ENCODE measurements around the gene THPO. TPM values are rescaled to one million over a fixed set of nuclear protein-coding genes. Genes with fewer than 3 reads are reported as not detected.
A peak's percentile ranks its signal among the peaks of the same experiment; 100 is the strongest.

The THPO gene
- total RNA-seq, 1 donor from 2014 or later = under 0.01 TPM

DNA sequence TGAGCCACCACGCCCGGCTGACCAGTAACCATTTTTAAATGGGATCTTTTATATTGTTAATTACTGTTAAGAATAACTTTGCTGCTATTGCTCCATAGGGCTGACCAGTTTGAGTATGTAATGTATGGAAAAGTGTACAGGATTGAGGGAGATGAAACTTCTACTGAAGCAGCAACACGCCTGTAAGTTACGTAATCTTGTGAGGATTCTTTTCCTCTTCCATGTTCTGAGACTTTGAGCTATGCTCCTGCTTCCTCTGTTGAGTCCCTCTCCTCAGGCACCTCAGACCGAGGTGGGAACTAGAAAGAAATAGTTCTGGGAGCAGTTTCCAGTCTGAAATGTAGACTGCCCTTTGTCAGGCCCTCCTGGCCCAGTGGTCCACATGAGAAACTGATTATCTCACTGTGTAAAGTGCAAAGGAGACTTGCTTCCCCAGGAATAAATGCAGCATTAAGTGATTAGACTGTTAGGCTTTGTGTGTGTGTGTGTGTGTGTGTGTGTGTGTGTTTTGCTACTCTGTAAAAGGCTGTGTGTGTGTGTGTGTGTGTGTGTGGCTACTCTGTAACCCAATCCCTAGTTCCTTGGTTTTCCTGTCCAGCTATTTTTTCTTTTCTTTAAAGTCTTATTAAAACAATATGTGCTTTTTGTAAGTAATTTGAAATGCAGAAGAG, 11.3 kb downstream of the THPO start:
- peak in 1 of 2 donors; percentile 55 for DNase-seq (ENCODE audit: low read depth in 2 of 2)

DNA sequence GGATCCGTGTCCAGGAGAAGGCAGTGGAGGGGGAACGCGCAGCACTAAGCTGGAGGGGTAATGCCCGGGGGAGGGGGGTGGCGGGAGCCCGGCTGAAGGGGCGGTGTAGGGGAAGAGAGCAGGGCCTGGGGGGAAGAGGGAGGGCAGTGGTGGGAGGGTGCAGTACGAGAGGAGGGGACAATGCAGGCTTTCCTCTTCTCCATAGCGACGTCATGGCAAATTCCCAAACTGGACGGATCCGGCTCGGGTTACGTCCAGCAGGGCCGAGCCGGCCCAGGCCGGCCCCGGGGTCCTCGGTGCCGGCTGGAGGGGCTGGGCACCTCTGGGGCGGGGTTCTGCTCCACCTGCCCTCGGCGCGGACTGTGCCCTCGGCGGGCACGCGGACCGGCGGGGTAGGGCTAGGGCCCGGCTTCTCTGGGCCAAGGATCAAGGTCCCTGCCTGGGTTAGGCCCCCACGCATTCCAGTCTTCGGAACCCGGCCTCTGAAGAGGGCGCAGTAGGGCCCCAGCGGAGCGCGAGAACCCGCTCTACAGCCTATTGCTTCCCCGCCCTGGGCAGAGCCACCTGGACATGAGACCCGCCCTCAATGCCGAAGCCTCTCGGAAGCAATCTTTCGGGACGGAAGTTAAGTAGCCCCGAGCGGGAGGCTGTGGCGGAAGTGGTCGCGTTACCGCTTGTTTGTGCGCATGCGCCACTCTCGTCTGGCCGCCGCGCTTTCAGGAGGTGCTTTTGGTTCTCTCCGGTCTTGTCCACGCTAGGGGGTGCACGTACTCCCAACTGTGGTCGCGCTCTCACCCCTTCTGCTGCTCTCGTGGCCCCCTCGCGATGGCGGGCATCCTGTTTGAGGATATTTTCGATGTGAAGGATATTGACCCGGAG, 15.1 kb downstream of the THPO start:
- peak; percentile 94 to 97 for DNase-seq (ENCODE audit: low read depth in 2 of 2)

DNA sequence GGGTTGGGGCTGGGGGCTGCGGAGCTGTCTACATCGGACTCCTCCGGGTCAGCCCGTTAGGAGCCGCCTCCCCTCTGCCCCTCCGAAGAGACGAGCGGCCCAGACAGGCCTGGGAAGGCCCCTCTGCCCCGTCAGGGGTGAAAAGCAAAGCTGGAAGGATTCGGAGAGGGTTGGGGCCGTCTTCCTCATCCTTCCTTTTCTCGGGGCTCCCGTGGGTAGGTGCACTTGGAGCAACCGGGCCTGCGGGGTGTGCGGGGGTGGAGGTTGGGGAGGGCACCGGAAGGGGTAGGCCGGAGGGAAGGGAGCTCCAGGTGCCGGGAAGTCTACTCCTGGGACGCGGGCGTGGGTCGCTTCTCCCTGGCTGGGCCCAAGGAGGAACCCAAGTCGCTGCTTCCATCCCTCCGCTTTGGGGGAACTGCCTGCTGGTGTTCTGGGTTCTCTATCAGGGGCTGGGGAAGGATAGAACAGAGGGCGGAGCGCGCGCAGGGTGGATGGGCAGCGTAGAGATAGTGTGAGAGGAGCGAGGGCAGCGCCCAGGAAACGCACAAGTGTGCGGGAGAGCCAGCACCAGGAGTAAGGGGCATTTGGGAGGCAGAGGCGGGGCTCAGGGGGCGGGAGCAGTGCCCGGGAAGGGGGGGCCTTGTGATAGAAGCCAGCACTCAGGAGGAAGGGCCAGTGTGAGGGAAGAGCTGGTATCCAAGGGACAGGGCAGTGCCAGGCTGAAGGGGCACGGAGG, 15.9 kb downstream of the THPO start:
- no peak for DNase-seq (ENCODE audit: low read depth in 2 of 2)

DNA sequence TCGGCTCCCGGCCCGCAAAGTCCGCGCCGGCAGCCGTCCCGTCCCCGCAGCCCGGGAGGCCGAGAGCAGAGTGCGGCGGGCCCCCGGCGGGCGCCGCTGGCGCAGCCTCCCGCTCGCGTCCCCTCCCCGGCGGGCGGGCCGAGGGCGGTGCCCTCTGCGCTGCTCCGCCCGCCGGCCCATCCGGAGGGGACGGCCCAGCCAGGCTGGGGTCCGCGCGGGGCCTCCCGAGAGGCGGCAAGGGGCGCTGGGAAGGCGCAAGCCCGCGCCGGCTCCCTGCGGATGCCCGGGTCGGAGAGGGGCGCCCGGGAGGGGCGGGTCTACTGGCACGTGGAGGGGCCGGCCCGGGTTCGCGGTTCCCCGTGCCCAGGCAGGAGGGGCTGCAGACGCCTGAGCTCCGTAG, 16.5 kb downstream of the THPO start, which contains the start of the genes CLCN2 and POLR2H:
CLCN2 (minus strand) TSS at position 74 of the 400 bp plus-strand sequence. CDS start 126 bp downstream, outside the sequence.
POLR2H (plus strand) TSS at position 179 of the 400 bp plus-strand sequence. CDS start 1,783 bp downstream, outside the sequence.
- peak in 1 of 2 donors; percentile 61 for DNase-seq (ENCODE audit: low read depth in 2 of 2)

GRCh38 chr3:184360929-184361531, 17.0 kb downstream of the THPO start:
- DNase-seq (ENCODE audit: low read depth in 2 of 2) = no peak

DNA sequence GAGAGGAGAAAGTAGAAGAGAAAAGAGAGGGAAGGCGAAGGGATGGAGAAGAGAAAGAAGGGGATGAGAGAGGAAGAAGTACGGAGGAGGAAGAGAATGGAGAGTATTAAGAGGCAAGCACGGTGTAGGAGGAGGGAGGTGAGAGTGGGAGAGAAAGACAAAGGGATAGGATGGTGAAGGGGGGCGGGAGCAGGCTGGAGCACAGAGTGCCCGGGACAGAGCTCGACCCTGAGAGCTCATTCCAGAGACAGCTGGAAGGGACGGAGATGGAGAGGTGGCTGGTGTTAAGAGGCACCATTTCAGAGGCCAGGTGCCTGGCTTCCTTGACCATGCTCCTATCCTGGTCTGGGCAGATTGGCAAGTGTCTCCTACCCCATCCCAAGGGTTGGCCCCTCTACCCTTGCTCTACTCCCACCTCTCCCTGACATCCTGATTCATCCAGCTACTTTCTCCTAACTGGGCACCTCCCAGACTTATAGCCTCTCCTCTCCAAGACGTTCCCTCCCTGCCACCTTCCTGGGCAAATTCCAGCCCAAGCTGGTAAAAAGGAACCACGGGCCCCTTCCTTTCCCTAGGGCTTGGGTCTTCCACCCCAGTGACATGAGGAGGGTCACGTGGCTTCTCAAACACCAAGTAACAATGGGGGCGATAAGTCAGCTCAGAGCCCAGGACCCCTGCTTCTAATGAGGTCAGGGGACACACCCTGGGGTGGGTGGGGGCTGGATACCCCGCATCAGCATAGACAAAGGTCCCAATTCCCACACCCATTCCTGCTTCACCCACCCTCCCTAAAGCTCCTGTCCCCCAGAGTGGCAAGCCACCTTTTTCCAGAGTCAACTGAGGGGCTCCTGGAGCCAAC, 17.7 kb downstream of the THPO start:
- no peak for DNase-seq (ENCODE audit: low read depth in 2 of 2)

- DNase-seq (ENCODE audit: low read depth in 2 of 2) = no peak
Measured at GRCh38 chr3:184359610-184360009, 18.4 kb downstream of the THPO start.

DNA sequence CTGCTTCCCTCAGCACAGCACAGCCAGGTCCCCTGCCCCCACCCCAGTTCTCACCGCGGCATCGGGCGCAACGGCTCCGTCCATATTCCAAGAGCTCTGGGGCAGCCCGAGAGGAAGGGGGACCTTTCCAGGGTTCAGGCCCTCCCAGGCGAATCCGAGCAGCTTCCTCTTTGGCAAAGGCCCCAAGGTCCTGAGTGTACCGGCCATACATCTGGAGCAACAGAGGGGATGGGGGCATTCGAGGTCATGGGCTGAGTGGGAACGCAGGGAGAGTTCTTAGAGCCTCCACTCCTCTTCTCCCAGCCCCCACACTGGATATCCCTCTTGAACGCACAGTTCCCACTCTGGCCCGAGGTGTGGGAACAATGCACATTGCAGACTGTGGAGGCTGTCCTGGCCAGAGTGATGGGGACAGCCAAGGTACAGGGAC, 19.1 kb downstream of the THPO start:
- no peak for DNase-seq (ENCODE audit: low read depth in 2 of 2)

DNA sequence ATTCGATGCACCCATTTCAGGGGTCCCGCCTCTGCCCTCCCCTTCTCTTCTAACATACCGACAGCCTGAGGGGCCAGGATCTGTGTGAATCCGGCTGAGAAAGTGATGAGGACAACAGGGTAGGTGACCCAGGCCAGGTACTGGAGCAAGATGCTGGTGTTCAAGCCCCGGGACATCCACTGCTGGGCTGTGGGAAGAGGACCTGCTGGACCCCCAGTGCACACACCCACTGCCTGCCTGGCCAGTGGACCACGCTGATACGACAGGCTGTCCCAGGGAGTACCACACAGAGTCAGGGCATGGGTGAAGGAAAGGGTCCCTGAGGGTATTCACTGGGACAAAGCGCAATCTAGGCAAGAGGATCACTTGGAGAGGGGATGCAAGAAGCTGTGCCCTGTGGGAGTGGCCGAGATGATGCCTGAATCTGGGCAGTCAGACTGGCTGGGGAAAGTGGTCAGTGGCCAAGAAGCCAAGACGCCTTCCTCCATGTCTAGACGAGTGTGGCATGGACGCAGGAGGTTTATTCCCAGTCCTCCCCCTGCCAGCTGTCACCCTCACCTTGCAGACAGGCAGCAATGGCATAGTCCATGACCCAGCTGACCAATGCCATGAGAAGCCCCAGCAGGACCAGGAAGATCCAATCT, 19.8 kb downstream of the THPO start:
- no peak for DNase-seq (ENCODE audit: low read depth in 2 of 2)

GRCh38 chr3:184357248-184358123, 20.5 kb downstream of the THPO start:
- DNase-seq (ENCODE audit: low read depth in 2 of 2) = no peak

GRCh38 chr3:184355261-184356040, 22.6 kb downstream of the THPO start:
- DNase-seq (ENCODE audit: low read depth in 2 of 2) = no peak

- no peak for DNase-seq (ENCODE audit: low read depth in 2 of 2)
Measured at GRCh38 chr3:184354754-184355153, 23.3 kb downstream of the THPO start.

DNA sequence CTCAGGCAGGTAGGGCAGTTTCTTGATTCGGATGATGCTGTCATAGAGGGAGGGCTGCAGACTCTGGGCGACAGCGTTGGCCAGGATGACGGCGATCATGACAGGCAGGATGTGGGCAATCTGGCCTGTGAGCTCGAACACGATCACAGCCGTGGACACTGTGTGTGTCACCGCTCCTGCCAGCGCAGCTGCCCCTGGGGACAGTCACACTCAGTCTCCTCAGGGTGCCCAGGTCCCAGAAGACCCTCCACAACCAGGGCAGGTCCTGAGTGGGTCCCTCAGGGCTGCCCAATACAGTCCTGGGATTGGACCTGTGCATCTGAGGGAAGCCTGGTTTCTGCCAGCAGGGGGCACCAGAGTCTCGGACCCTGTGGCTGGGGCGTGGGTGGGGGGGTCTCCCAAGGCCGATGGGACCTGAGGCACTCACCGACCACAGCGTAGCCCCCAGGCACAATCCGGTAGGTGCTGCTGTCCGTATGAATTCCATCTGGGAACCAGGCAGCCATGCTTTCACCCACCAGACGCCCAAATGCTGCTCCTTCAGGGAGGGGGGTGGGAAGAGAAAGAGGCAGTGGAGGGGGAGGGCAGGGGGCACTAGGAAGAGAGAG, 23.8 kb downstream of the THPO start:
- peak in 1 of 2 donors; percentile 42 for DNase-seq (ENCODE audit: low read depth in 2 of 2)

- DNase-seq (ENCODE audit: low read depth in 2 of 2) = no peak
Measured at GRCh38 chr3:184353546-184353941, 24.5 kb downstream of the THPO start.

- DNase-seq (ENCODE audit: low read depth in 2 of 2) = no peak
Measured at GRCh38 chr3:184352897-184353545, 25.0 kb downstream of the THPO start.

DNA sequence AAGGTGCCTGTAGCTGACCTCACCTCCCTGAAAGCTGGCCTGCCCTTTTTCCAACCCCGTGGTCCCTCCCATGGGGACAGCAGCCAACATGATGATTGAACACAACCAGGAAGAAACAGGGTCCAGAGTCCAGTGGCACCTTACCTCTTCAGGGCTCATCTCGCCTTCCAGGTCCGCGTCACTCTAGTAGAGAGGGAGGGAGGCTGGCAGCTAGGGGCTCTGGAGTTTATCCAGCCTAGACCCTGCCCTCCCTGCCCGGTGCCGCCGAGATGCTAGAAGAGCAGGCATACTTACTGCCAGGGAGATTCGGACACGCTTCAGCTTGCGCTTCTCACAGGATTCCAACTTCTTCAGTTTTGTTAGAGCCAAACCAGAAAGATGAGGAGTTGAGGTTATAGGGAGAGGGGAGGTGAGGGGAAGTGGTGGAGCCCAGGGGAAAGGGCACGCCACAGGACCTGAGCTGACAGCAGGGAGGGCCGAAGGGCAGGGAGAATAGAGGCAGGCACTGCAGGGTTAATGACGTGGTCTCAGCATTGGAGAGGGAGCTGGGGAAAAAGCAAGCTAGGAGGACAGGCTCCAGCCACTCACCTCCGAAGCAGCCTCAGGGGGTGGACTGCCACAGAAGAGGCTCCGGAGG, 25.7 kb downstream of the THPO start:
- no peak for DNase-seq (ENCODE audit: low read depth in 2 of 2)
